Raji (cell line): Measurements from ENCODE around the gene ETV6.

Experiments used
- POLR2A ChIP-seq: IDR thresholded peaks from 2 replicates; pipeline ENCODE4 v1.6.1; 2011; ENCODE audit warnings: low read depth, low read length, control low read depth; ENCODE audit not compliant: insufficient read depth

The ETV6 gene

GRCh38 chr12:11786638-11787365 lies 137.3 kb downstream of the ETV6 start:
- no peak for TF ChIP-seq POLR2A

- TF ChIP-seq POLR2A = no peak
These were observed 138.0 kb downstream of the ETV6 start for GRCh38 chr12:11787437-11787836.

DNA sequence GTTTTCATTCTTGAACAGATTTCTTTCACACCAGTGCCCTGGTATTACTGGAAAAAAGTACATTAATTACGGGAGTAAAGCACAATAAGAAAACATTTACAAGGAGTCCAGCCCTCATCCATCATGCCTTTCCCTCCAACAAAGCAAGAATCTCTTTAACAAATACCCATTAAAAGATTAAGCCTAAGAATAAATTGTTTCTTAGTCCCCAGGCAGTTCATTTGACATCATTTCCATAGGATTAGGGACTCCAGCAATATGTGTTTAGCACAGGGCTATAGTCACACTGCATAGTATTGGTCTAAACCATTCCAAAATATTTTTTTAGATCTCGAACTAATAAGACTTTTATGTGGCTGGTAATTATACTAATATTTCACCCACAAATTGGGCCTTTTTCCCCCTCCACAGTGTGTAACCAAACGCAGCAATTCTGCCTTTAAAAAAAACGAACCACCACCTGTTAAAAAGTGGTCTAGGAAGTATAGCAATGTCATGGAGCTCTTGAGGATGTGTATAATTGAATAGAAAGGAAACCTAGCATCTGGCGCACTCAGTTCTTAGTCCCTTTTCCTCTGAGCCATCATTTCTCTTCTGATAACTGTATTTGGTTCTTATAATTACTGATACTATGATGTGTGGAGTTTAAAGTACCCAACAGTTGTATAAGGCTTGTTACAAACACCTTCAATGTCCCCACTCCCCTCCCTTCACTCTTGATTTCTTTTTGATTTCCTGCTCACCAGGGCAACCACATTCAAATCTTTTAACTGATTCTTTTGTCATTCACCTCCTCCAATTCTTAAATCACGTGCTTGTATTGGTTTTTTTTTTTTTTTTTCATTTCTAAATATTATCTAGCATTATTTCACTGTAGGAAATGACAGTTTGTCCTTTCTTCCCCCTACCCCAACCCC lies 138.7 kb downstream of the ETV6 start:
- TF ChIP-seq POLR2A = peak; percentile 34; the same call in 1 of the 2 replicates

DNA sequence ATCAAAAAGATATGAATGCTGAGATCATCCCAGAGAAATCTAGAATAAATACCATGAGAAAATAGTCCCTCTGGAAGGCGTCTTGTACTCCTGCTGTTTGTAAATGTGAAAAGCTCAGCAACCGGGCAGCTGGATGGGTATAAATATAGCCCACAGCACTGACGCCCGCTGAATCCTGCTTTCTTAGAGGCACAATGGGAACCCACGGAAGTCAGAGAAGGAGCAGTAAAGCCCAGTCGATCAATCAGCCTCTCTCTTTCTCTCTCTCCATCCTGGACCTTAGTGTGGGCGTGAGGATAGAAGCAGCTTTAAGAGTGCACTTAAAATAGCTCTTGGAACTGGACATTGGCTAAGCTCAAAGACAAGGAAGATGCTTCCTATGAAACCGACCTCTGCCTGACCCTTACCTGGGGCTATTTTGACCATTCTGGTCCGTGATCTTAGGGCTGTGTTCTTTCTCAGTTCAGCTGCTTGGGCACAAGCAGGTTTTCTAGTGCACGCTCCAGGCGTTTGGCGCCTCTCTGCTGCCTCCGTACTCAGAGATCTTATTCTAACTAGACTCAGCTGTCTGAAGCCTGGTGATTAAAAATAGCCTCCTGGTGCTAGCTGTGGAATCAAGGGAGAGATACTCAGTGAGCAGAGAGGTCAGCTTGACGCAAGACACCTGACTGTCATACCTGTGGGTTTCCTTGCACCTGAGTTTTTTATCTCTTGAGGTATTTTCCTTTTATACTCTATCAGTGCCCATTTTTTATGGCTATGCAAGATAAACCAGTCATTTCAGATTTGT lies 144.6 kb downstream of the ETV6 start:
- TF ChIP-seq POLR2A = no peak

- no peak for TF ChIP-seq POLR2A
These were observed 145.3 kb downstream of the ETV6 start for GRCh38 chr12:11794751-11795150.

DNA sequence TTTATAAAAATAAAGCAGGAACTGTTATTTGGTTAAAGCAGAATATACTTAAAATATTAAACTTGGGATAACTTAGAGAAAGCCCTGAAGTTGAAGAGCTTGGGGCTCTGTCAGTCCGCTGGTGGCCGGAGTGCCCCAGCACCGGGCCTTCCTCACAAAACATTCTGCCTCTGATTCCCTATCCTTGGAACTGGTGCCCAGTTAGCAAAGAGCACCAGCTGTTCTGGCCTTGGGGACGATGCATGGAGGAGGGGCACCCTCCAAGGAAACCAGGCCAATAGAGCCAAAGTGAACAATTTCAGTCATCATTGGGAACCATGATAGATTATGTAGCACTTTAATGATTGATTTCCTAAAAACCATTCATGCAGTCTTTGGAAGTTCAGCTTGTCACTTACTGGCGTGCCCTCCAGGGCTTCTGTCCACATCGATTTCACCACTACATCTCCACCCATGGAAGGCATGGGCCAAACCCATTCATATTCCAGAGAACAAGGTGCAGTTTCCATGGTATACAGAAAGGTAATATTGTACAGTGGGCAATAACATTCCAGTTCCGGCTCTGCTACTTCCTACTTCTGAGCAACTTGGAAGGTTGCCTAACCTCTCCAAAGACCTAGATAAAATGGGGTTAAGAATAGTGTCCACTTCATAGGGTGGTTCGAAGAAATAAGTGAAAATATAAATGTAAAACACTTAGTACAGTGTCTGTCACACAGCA lies 145.9 kb downstream of the ETV6 start:
- no peak for TF ChIP-seq POLR2A

GRCh38 chr12:11795913-11796459 lies 146.5 kb downstream of the ETV6 start:
- no peak for TF ChIP-seq POLR2A

DNA sequence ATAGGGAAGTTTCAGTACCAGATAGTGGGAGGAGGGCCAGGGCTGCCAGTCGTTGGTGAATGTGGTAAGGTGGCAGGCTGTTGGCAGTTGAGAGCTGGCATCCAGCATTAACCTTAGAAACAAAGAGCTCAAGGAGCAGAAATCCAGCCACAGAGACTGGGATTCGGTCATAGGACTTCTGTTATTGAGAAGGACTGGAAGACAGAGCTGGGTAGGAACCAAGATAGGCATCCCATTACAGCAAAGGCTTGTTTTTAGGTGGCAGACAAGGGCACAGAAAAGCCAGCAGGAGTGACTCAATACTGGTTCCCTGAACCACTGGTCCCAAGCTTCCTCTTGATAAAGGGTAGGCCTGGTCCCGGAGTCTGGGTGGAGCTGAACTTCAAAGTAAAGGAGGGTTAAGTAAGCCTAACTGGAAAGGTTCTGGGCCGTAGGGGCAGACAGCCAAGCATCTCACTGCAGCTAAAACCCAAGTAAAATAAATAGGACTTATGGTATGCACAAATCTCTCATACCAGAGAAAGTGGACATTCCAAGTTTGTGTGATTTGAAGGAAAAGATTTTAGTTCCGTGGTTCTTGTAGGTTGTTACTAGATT lies 147.9 kb downstream of the ETV6 start:
- no peak for TF ChIP-seq POLR2A

DNA sequence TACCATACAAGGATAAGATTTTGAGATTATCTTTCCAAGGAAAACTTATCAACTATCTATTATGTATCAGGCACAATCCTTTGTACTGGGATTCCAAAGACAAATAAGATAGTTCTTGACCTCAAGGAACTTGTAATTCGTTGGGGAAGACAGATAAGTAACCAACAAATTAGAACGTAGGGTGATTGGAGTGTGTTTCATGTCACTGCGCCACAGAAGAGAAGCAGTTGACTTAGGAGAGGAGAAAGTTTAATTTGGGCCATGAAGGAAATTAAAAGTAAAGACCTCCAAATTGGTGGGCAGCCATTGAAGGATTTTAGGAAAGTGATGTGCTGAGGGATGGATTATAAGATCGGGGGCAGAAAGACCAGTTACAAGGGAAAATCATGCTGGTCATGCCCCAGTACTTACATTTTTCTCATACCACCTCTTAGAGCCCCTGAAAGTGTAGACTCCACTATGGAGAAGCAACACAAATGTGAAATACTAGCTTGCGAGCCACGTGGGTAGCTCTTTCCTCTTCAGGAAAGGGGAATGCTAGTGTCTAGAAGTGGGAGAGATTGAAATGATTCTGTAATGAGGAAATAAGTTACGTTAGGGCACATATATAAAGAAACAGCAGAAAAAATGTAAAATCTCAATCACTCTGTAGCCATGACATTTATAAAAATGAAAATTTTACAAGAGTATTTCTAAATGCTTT lies 148.7 kb downstream of the ETV6 start:
- no peak for TF ChIP-seq POLR2A

DNA sequence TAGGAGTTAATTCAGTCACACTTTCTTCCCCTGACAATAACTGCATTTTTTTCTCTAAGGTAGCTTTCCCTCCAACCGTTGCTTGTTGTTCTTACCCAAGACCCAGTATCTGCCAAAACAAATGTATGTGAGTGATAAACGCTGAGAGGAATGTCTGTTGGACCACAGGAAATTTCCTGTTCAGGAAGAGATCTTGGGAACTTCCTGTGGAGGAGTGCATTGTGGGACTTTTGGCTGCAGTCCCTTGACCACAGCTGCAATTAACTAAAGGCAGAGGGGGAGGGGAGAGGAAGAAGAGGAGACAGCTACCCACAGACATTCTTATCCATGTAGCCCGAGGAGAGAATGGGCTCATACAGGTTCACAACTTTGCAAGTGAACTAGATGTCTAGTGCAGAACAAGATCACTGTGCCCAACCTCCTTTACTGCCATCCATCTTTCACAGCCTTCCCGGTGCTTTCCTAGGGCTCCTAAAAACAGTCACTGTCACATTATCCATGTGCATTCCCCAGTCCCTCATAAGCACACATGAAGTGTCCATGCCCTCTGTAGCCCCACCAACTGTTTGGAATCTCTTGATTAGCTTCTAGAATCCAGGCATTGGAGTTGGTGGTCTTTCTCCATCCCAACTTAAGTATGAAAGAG lies 149.5 kb downstream of the ETV6 start:
- TF ChIP-seq POLR2A = no peak

- TF ChIP-seq POLR2A = no peak
These were observed 150.0 kb downstream of the ETV6 start for GRCh38 chr12:11799502-11799873.

DNA sequence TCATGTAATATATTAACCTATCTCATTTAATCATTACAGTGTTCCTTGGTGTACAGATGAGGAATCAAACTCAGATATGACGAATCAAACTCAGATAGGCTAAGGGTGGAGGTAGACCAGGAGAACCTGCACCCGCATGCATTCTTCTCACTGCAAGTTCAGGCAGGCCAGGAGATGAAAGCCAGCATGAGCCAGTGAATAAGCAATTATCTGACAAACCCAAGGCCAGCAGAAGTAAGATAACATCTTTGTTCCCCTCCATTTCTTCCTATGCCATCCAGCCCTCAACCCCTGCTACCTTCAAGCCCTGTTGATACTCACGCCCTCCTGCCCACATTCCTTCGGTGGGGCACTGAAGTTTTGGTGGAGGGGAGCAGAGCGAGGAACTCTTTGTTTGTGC lies 152.2 kb downstream of the ETV6 start:
- TF ChIP-seq POLR2A = no peak

GRCh38 chr12:11804130-11804529 lies 154.7 kb downstream of the ETV6 start:
- no peak for TF ChIP-seq POLR2A
